Ramos (cell line): ENCODE measurements around the gene SH3BP1.

Source experiments
- in situ Hi-C: fragments of 300-500 bp; cut with MboI; formaldehyde crosslinking; loops from one replicate; pipeline ENCODE4 v1.14.3; 2022; ENCODE audit warnings: low sequenced_read_pairs; ENCODE audit not compliant: unreplicated experiment

Gene SH3BP1

DNA sequence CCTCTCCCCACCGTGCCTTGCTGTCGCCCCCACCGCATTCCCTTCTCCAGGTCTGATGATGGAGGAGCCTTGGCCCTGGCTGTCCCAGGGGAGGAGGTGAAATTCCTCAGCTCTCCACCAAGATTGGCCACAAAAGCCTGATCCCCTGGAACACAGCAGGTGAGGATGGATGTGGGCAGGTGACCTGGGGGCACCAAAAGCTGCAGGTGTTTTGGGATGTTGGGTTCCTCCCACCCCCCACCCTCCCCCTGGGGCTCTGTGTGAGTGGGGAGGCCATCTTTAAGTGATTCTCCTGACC is 58.0 kb downstream of the SH3BP1 start:
- in situ Hi-C loops, result no loop called here

DNA sequence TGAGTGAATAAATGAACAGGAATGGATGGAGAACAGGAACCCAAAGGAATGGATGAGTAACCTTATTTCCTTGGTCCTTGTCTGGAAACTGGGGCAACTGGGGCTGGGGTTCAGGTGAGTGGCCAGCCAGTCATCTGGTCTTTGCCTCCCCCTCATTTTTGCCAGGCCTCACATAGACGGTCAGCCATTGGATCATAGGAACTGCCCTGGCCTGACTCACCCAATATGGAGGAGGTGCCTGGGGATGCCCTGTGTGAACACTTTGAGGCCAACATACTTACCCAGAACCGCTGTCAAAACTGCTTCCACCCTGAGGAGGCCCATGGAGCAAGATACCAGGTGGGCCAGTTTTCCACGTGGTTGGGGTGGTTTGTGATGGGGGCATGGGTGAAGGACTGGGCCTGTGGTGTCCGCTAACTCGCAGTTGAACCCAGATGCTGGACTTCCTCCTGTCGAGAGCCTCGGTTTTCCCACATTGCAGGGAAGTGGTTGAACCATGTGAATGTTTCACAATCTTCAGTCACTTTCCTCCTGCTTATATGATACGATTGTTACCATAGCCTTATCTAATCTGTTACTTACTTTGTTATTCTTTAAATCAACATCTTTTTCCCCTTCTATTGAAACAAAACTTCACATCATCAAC is 61.8 kb downstream of the SH3BP1 start:
- in situ Hi-C loops, result no loop called here

GRCh38 chr22:37703906-37704305 is 64.4 kb downstream of the SH3BP1 start:
- in situ Hi-C loops, result no loop called here

- in situ Hi-C loops, result no loop called here
These were observed 65.2 kb downstream of the SH3BP1 start for GRCh38 chr22:37704645-37705044.

DNA sequence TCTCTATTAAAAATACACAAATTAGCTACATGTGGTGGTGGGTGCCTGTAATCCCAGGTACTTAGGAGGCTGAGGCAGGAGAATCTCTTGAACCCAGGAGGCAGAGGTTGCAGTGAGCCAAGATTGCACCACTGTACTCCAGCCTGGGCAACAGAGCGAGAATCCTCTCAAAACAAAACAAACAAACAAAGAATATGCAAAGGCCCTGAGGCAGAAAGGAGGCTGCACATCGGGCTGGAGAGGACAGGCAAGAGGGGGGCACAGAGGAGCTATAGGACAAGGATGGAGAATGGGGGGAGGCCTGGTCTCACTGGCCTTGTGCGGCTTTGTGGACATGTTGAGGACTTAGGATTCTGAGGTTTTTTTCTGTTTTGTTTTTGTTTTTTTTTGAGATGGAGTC is 65.7 kb downstream of the SH3BP1 start:
- in situ Hi-C loops, result no loop called here
